SW480 (cell line): Measurements from ENCODE around the gene KAT6B.

ENCODE experiments used
- DNase-seq: peaks from one replicate; pipeline ENCODE4 v3.0.0-alpha.2; 2016; ENCODE audit warnings: low spot score

KAT6B gene

GRCh38 chr10:74824184-74824899 lies 2.1 kb upstream of the KAT6B start:
- DNase-seq, result no peak

GRCh38 chr10:74824900-74825370 lies 1.5 kb upstream of the KAT6B start:
- DNase-seq, result no peak

GRCh38 chr10:74825371-74826141 lies 844 bp upstream of the KAT6B start:
- DNase-seq, result peak; percentile 11

DNA sequence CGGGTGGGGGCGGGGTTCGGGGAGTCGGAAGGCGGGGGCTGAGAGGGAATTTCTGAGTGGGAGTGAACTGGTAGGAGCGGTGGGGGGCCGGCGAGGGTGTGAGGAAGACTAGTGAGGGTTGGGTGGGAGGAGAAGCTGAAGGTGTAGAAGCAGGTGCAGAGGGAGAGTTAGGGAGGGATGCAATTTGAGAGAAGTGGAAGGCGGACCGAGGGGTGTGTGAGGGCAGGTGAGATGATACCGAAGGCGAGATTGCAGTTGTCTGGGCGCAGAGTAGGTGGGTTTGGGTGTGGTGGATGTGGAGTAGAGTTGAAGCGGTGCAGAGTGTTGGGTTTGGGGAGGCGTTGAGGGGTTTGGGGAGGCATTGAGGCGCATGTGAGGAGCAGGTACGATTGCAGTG lies 643 bp downstream of the KAT6B start:
- no peak for DNase-seq

DNA sequence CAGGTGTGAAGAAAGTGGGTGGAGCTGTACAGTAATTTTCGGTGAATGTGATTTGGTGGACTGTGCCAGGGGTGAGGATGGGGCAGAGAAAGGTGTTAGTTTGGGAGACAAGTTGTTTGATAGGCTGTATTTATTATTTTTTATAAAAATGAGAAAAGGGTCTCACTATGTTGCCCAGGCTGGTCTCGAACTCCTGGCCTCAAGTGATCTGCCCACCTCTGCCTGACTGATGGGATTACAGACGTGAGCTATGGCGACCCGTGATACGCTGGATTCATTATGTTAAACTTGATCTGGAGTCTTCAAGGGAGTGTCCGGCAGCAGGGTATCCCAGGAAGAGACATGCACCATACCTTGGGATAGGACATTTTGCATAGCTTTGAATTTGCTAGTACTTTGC lies 1.3 kb downstream of the KAT6B start:
- no peak for DNase-seq

DNA sequence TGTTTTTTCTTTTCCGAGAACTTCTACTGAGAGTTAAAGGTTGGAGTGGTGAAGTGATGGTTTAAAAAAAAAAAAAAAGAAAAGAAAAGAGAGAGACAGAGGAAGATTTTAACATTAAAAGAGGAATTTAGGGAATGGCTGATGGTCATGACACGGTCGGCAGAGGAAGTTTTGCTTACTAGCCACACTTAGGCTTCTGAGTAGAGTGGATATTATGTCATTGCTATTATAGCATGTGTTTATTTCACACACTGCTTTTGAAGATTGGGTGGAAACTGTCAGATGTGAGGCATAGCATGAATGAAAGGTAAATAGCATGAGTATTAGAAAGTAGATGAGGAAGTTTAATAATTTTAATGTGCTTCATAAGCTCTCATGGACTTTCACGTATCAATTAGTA lies 2.5 kb downstream of the KAT6B start:
- no peak for DNase-seq

- DNase-seq, result no peak
These were observed 5.2 kb downstream of the KAT6B start for GRCh38 chr10:74831518-74832120.

- DNase-seq, result no peak
These were observed 9.6 kb downstream of the KAT6B start for GRCh38 chr10:74835963-74836362.

DNA sequence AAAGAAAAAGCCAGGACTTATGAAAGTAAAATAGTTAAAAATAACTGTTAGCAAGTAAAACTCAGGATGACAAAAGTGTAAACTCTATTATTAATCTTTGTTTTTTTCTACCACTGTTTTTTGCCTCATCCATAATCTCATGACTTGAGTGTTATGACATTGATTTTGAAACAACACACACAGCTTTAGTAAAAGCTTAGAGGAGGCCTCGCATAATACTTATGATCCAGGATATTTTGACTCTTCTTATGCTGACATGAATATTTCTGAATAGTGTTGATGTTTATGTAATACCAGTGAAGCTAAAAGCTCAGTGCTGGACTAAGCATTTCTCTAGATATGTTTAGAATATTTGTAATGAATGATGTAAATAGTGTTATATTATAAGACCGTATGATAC lies 10.5 kb downstream of the KAT6B start:
- DNase-seq, result no peak

- DNase-seq, result no peak
These were observed 11.3 kb downstream of the KAT6B start for GRCh38 chr10:74837743-74838142.

DNA sequence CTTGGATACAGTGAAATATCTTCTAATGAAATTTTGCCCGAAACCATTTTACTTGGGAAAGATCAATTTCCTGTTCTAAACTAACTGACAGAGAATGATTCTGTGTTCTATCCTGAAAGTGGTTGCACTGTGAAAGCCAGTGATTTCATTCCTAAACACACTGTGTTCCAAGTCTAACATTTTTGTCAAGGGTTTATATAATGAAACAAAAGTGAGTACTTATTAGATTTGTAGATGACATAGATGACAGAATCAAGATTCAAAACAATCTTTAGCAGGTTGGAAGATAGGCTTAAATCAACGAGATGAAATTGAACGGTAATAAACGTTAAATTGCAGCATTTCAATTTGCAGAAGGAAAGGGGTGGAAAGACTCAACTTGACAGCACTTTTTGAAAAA lies 13.3 kb downstream of the KAT6B start:
- no peak for DNase-seq

GRCh38 chr10:74841265-74841973 lies 15.0 kb downstream of the KAT6B start:
- DNase-seq, result no peak

DNA sequence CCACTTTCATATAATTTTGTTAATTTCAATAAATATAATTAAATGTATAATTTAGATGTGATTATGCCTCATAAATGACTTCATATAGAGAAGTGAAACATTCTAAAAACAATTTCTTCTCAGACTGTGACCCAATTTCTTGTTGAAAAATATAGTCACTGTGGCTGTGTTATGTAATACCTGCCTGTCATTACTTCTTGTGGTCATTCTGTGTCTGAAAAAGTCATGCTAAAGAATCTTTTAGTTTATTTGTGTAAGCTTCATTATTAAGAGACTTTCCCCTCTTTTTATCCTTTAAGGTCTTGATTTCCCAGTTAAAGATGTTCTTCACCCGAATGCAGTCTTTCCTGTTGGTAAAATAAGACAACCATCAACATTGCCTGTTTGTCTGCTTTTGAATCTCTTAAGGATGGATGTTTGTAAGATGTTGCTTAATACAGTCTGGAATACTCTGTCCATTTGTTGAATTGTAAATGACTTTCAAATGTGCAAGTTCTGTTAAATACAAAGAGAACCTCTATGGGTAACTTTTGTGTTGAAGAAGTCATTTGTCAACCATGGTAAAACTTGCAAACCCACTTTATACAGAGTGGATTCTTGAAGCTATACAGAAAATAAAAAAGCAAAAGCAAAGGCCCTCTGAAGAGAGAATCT lies 16.0 kb downstream of the KAT6B start:
- no peak for DNase-seq

GRCh38 chr10:74846958-74847357 lies 20.6 kb downstream of the KAT6B start:
- no peak for DNase-seq

DNA sequence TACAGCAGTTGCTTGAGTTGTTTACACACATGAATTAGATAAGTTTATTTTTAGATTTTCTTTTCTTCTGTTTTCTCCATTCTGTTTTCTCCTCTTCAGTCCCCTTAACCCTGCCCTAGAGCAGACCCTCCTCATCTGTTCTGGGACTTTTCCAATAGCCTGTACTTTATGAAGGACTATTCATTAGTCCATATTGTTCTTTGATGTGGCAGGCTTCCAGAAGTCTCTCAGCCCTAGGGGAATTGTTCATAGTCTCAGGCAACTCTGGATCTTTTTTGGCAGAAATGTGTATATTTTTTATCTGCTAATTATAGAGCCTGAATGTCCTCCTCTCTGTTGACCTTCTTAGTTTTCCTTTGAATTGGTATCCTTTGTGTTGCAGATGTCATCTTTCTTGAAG lies 25.4 kb downstream of the KAT6B start:
- DNase-seq, result no peak

GRCh38 chr10:74852381-74852780 lies 26.0 kb downstream of the KAT6B start:
- DNase-seq, result no peak

- no peak for DNase-seq
These were observed 28.2 kb downstream of the KAT6B start for GRCh38 chr10:74854610-74855009.

DNA sequence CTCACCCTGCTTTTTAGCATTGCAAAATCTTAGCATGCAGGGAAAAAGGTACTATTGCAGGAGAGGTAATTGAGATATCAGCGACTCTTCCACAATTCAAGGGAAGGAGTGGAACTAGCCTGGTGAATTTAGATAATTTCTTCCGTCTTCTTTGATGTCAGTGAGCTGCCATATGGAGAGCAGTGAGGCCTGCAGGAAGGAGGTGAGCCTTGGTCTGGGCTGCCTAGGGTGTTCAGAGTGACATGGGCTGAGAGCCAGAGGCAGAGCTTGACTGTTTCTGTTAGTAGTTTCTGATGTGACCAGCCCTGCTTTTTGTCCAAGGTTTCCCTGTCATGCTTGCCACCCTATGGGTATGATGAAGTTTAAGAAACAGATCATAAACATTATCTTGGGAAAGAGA lies 28.6 kb downstream of the KAT6B start:
- no peak for DNase-seq

DNA sequence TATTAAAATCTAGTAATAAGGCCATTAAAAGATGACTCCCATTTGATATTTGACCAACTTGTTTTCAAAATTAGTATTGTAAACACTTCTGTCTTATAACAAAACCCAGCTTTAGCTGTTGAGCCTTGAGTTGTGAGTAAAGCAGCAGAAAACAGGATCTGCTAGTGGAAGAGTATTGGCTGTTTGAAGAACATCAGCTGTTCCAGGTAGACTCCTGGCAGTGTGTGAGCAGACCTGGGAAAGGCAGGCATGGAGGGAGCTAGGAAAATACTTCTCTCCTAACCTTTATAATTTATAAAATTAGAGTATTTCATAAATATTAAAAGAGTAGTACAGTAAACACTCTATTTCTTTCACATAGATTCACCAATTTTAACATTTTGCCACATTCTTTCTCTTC lies 29.0 kb downstream of the KAT6B start:
- no peak for DNase-seq

GRCh38 chr10:74856940-74857339 lies 30.5 kb downstream of the KAT6B start:
- no peak for DNase-seq

DNA sequence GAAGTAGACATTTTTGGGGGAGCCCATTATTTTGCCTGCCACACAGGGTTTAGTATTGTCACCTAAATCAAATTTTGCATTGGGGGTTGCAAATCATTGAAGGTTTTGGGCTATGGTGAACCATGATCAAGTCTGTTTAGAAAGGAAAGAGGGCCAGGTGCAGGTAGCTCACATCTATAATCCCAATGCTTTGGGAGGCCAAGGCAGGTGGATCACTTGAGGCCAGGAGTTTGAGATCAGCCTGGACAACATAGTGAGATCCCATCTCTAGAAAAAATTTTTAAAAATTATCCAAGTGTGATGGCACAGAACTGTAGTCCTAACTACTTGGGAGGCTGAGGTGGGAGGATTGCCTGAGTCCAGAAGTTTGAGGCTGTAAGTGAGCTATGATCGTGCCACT lies 31.2 kb downstream of the KAT6B start:
- no peak for DNase-seq

GRCh38 chr10:74859546-74859945 lies 33.1 kb downstream of the KAT6B start:
- DNase-seq, result no peak
